Fibroblast of the aortic adventitia (primary cell): ENCODE measurements around the gene ZDHHC11. TPM values are rescaled to one million over a fixed set of nuclear protein-coding genes. Genes with fewer than 3 reads are reported as not detected.
"Not testable (repeated sequence)": the region's sequence is repeated elsewhere in the genome, so short reads cannot be mapped to it uniquely, and the experiment has no call there.

ENCODE experiments used
- DNase-seq: peaks from one replicate; pipeline ENCODE4 v3.0.0-alpha.2; 2010; ENCODE audit warnings: low read depth
- H3K4me3 ChIP-seq: 2 replicates; pipeline ENCODE4 v1.5.1; 2011; ENCODE audit warnings: low read depth, mild to moderate bottlenecking, control low read depth, low read length, moderate library complexity
- CTCF ChIP-seq: IDR thresholded peaks from 2 replicates; pipeline ENCODE4 v1.5.1; 2011; ENCODE audit warnings: mild to moderate bottlenecking, low read length, control low read depth, inconsistent platforms; ENCODE audit not compliant: insufficient read depth
- total RNA-seq: library from RNA; depleted of rRNA; stranded (reverse); fragments of >200 nt; gene quantifications from 2 replicates; pipeline ENCODE4 v1.2.3, GENCODE V29; 2012; ENCODE audit warnings: low replicate concordance

The ZDHHC11 gene
- total RNA-seq, 1 donor: 0.36 TPM

- DNase-seq, H3K4me3 ChIP-seq: not testable (repeated sequence)
These were observed 81.2 kb downstream of the ZDHHC11 start for GRCh38 chr5:769485-770145.

- DNase-seq: no peak
- no peak overlapping the region for H3K4me3 ChIP-seq
- TF ChIP-seq CTCF: no peak
These were observed 83.9 kb downstream of the ZDHHC11 start for GRCh38 chr5:766666-767431.

- no peak overlapping the region for H3K4me3 ChIP-seq
- no peak for TF ChIP-seq CTCF
- no peak for DNase-seq
These were observed 84.7 kb downstream of the ZDHHC11 start for GRCh38 chr5:765948-766631.

- DNase-seq: no peak
- no peak for TF ChIP-seq CTCF
- H3K4me3 ChIP-seq: no peak overlapping the region
These were observed 86.6 kb downstream of the ZDHHC11 start for GRCh38 chr5:763998-764781.

GRCh38 chr5:763397-763796 is 87.4 kb downstream of the ZDHHC11 start:
- no peak for TF ChIP-seq CTCF
- H3K4me3 ChIP-seq: no peak overlapping the region
- DNase-seq: no peak

- DNase-seq, H3K4me3 ChIP-seq: not testable (repeated sequence)
These were observed 87.8 kb downstream of the ZDHHC11 start for GRCh38 chr5:762996-763395.

GRCh38 chr5:761854-762710 is 88.7 kb downstream of the ZDHHC11 start:
- no peak overlapping the region for H3K4me3 ChIP-seq
- no peak for DNase-seq
- TF ChIP-seq CTCF: no peak
